ENCODE data around the gene PTGER4. TPM values are rescaled to one million over a fixed set of nuclear protein-coding genes. Genes with fewer than 3 reads are reported as not detected.

The PTGER4 gene
- 0.70 to 1.0 TPM (median 0.94 TPM) in 5 replicates for total RNA-seq (2022; extraction: Qiagen RNA extraction; ENCODE audit: low read depth)

DNA sequence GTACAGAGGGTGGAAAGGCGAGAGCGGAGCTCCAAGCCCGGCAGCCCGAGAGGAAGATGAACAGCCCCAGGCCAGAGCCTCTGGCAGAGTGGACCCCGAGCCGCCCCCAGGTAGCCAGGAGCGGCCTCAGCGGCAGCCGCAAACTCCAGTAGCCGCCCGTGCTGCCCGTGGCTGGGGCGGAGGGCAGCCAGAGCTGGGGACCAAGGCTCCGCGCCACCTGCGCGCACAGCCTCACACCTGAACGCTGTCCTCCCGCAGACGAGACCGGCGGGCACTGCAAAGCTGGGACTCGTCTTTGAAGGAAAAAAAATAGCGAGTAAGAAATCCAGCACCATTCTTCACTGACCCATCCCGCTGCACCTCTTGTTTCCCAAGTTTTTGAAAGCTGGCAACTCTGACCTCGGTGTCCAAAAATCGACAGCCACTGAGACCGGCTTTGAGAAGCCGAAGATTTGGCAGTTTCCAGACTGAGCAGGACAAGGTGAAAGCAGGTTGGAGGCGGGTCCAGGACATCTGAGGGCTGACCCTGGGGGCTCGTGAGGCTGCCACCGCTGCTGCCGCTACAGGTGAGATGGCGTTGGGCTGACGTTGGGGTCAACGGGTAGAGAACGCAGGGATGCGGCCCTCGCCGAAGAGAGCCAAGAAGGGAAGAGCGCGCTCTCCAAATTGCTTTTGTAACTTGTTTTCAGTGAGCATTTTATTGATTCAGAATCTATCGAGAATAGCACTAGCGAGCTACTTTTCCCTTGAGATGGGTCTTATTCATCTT lies at the start of gene PTGER4:
Gene PTGER4, plus strand, starts transcription at position 3 of the 769 bp plus-strand sequence. CDS start 1,079 bp downstream, outside the sequence.

Other genes with a start within 250 kb of the PTGER4 start
- 8.5 to 18.0 TPM (median 10.1 TPM) in 5 replicates for gene TTC33, start 76.0 kb downstream of the PTGER4 start, total RNA-seq (2022; extraction: Qiagen RNA extraction; ENCODE audit: low read depth)
- 25.0 to 69.6 TPM (median 37.9 TPM) in 5 replicates for gene PRKAA1, start 118.5 kb downstream of the PTGER4 start, total RNA-seq (2022; extraction: Qiagen RNA extraction; ENCODE audit: low read depth)
- gene RPL37, start 155.3 kb downstream of the PTGER4 start, total RNA-seq (2022; extraction: Qiagen RNA extraction; ENCODE audit: low read depth): 2,694 to 3,305 TPM (median 2,740 TPM) in 5 replicates
- 3.4 to 4.7 TPM (median 4.2 TPM) in 5 replicates for gene CARD6, start 161.5 kb downstream of the PTGER4 start, total RNA-seq (2022; extraction: Qiagen RNA extraction; ENCODE audit: low read depth)
- not detected in 5 replicates for gene C7, start 229.6 kb downstream of the PTGER4 start, total RNA-seq (2022; extraction: Qiagen RNA extraction; ENCODE audit: low read depth)

Measured in A549 treated with RU486 at 1 μM for 4 hours (cell line).